GM12878 (cell line): Measurements from ENCODE around the gene PYGM. TPM values are rescaled to one million over a fixed set of nuclear protein-coding genes. Genes with fewer than 3 reads are reported as not detected.

Experiments
- ATAC-seq: fragments of 200-7000 bp; cut with Tn5 transposase; 3 replicates; pipeline ENCODE4 v1.9.1; 2020; ENCODE audit warnings: mild to moderate bottlenecking, moderate library complexity
- BruUV-seq: library from RNA; stranded (reverse); fragments of 400-500 nt; replicated peaks from 2 replicates; lab custom pipeline; 2021; lab: Mats Ljungman, UMichigan
- CTCF ChIA-PET: fragments of 300-600 bp; sonication (Branson Sonifier 250); formaldehyde crosslinking; extraction: SDS; loops from one replicate; lab custom pipeline; 2021; ENCODE audit warnings: inconsistent platforms; lab: Yijun Ruan, JAX
- POLR2A ChIA-PET: fragments of 350-600 bp; formaldehyde crosslinking; extraction: SDS; loops from one replicate; lab custom pipeline; 2021; ENCODE audit warnings: inconsistent platforms; lab: Charles Lee
- RAD21 ChIA-PET: fragments of 300-600 bp; sonication (Branson Sonifier 250); formaldehyde crosslinking; loops from one replicate; lab custom pipeline; 2023; ENCODE audit warnings: antibody characterized with exemption; ENCODE audit not compliant: unreplicated experiment; lab: Charles Lee
- SMC1A ChIA-PET: fragments of 300-600 bp; sonication (Branson Sonifier 250); formaldehyde crosslinking; loops from one replicate; lab custom pipeline; 2023; ENCODE audit not compliant: unreplicated experiment, uncharacterized antibody; lab: Charles Lee
- DNase-seq: peaks from one replicate; pipeline ENCODE4 v3.0.0-alpha.2; 2011; ENCODE audit warnings: low read depth, low spot score
- FAIRE-seq: peaks from 3 replicates; lab custom pipeline; 2011; peaks lifted over from hg19 to GRCh38; lab: Jason Lieb, UNC
- H2AFZ ChIP-seq: 2 replicates; pipeline ENCODE4 v1.6.0; 2011; ENCODE audit warnings: low read depth, low read length, control low read depth; ENCODE audit not compliant: control insufficient read depth
- H3K27ac ChIP-seq: 2 replicates; pipeline ENCODE4 v1.5.1; 2011; ENCODE audit warnings: control low read depth; ENCODE audit not compliant: control insufficient read depth, insufficient read depth
- H3K27me3 ChIP-seq, 2 experiments: replicated peaks in 1 of 2; 2 replicates each; pipeline versions ENCODE4 v1.6.0 to v1.6.1; 2011; ENCODE audit warnings: low read length in 1 of 2; ENCODE audit not compliant: control insufficient read depth in 2 of 2, insufficient read depth in 2 of 2
- H3K36me3 ChIP-seq, 2 experiments: 2 replicates each; pipeline ENCODE4 v1.5.1; 2011; ENCODE audit warnings: low read length in 1 of 2; ENCODE audit not compliant: control insufficient read depth in 2 of 2, insufficient read depth in 2 of 2
- H3K4me1 ChIP-seq: 2 replicates; pipeline ENCODE4 v1.6.1; 2011; ENCODE audit warnings: mild to moderate bottlenecking, low read length, moderate library complexity, mixed read lengths; ENCODE audit not compliant: control insufficient read depth, insufficient read depth
- H3K4me2 ChIP-seq: 2 replicates; pipeline ENCODE4 v1.6.0; 2011; ENCODE audit warnings: control low read depth; ENCODE audit not compliant: control insufficient read depth, insufficient read depth
- H3K4me3 ChIP-seq: fragments of 200-600 bp; sonication (generic); 2 replicates; pipeline ENCODE4 v1.5.1; 2016
- H3K79me2 ChIP-seq: 2 replicates; pipeline ENCODE4 v1.6.0; 2011; ENCODE audit warnings: low read length; ENCODE audit not compliant: control insufficient read depth, insufficient read depth
- H3K9ac ChIP-seq: 2 replicates; pipeline ENCODE4 v1.8.0; 2011; ENCODE audit warnings: low read length, control low read depth, mixed read lengths; ENCODE audit not compliant: control insufficient read depth, insufficient read depth
- H3K9me3 ChIP-seq: replicated peaks from 3 replicates; pipeline ENCODE4 v1.5.1; 2011; ENCODE audit warnings: mild to moderate bottlenecking, low read length; ENCODE audit not compliant: control insufficient read depth, insufficient read depth
- H4K20me1 ChIP-seq: 2 replicates; pipeline ENCODE4 v1.6.0; 2011; ENCODE audit not compliant: control insufficient read depth, insufficient read depth
- EED ChIP-seq: sonication (generic); IDR thresholded peaks from 2 replicates; pipeline ENCODE4 v1.6.1; 2016; ENCODE audit warnings: antibody characterized with exemption, low read depth
- HDAC2 ChIP-seq: fragments of 200-600 bp; sonication (generic); IDR thresholded peaks from 2 replicates; pipeline ENCODE4 v1.6.1; 2017
- JUND ChIP-seq: IDR thresholded peaks from 2 replicates; pipeline ENCODE4 v1.6.1; 2012; ENCODE audit warnings: low read depth, mild to moderate bottlenecking, low read length, improper control_type of control experiment, moderate library complexity
- KDM1A ChIP-seq: fragments of 200-600 bp; sonication (generic); IDR thresholded peaks from 2 replicates; pipeline ENCODE4 v1.6.1; 2016; ENCODE audit warnings: borderline replicate concordance
- POLR2AphosphoS5 ChIP-seq: IDR thresholded peaks from 2 replicates; pipeline ENCODE4 v1.6.1; 2011; ENCODE audit warnings: mild to moderate bottlenecking, low read length, inconsistent platforms
- WGBS: methylation state at CpG from one replicate; pipeline ENCODE4 v1.1.6; 2016; ENCODE audit warnings: low lambda C conversion rate; ENCODE audit not compliant: insufficient replicate concordance, insufficient coverage; ENCODE audit errors: missing lambda C conversion rate; 5-methylcytosine and 5-hydroxymethylcytosine counted together
- in situ Hi-C: fragments of 300-500 bp; cut with MboI; formaldehyde crosslinking; loops from 9 replicates; pipeline ENCODE4 v1.14.3; 2018; ENCODE audit warnings: mixed read lengths
- intact Hi-C: fragments of 100-400 bp; cut with micrococcal nuclease; formaldehyde crosslinking; loops from one replicate; pipeline ENCODE4 v1.14.2; 2022; ENCODE audit not compliant: unreplicated experiment
- polyA plus RNA-seq, 11 experiments: library from polyadenylated mRNA; depleted of rRNA in 4 of 11; unstranded in 6 of 11; stranded (reverse) in 5 of 11; fragments of >200 nt; fragmentation: Nextera tagmentation in 4 of 11; fragmentation: Illumina TruSeq in 1 of 11; extraction: Ambion mirVana in 4 of 11; extraction: Trizol in 1 of 11; gene quantifications; 1 replicate in 1 of 11; 2 replicates in 10 of 11; pipeline versions ENCODE4 v1.2.1 to v1.2.3, GENCODE V29; 2011 to 2016; ENCODE audit warnings: inconsistent platforms in 2 of 11, missing spikeins in 2 of 11, low read depth in 1 of 11
- total RNA-seq, 4 experiments: library from RNA; depleted of rRNA in 3 of 4; stranded (reverse); fragments of >200 nt in 3 of 4; fragmentation: Illumina TruSeq in 1 of 4; extraction: Trizol in 1 of 4; gene quantifications; 2 replicates each; pipeline versions ENCODE4 v1.2.1 to v1.2.3, GENCODE V29; 2013 to 2021

The PYGM gene
- total and polyA plus RNA-seq, 10 of the 15 experiments (the other 5 are each of a cell fraction or from before 2014, with no cell fraction given) = 0.04 to 3.7 (median 0.27) TPM; not detected in 1

GRCh38 chr11:64734811-64735724 is 24.7 kb downstream of the PYGM start (continued):
- no peak for TF ChIP-seq POLR2AphosphoS5

GRCh38 chr11:64731601-64732000 is 28.2 kb downstream of the PYGM start:
- ChIA-PET SMC1A (no interaction called here), RAD21 (no interaction called here), POLR2A (no interaction called here), CTCF (no interaction called here)
- no peak for FAIRE-seq
- TF ChIP-seq HDAC2 (no peak), EED (no peak), JUND (no peak), KDM1A (no peak)
- Histone ChIP-seq H3K27ac (no peak overlapping the region), H3K79me2 (no peaks in the 10 kb centered on the region), H3K27me3 (no peaks in the 10 kb centered on the region), H2AFZ (no peak overlapping the region), H3K4me1 (no peaks in the 10 kb centered on the region), H3K9me3 (no peaks in the 10 kb centered on the region), H3K9ac (no peak overlapping the region), H3K4me2 (no peak overlapping the region), H4K20me1 (no peaks in the 10 kb centered on the region), H3K36me3 (no peaks in the 10 kb centered on the region), H3K4me3 (no peak overlapping the region)
- in situ Hi-C loops (no loop called here), intact Hi-C loops (no loop called here)
- 10% methylated on average over 3 of the region's 3 CpGs for WGBS
- BruUV-seq = no TSS peak
- DNase-seq = no peak
- no peak for ATAC-seq
